ENCODE data around the gene SLC35F3. TPM values are rescaled to one million over a fixed set of nuclear protein-coding genes. Genes with fewer than 3 reads are reported as not detected.
"Not testable (repeated sequence)": the region's sequence is repeated elsewhere in the genome, so short reads cannot be mapped to it uniquely, and the experiment has no call there.

The SLC35F3 gene
- total and polyA plus RNA-seq, 9 of the 15 experiments (the other 6 are each of a cell fraction or from before 2014, with no cell fraction given) = 0.04 to 0.07 (median 0.04) TPM; not detected in 6

DNA sequence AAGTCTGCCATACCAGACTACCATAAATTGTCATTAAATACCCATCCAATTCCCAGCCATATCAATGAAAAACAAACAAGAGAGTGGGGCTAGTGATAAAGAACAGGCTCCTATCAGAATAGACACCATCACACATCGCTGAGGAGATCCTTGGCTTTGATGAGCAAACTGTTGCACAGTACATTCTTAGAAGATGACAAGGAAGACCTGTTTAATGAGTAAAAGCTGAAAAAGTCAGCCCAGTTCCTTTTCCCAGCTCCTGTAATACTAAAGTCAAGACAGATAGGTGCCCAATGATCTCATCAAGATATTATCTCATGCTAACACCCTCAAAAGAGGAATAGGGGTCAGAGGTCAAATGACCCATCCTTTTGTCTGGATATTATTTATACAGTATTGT is 304.3 kb downstream of the SLC35F3 start:
- Histone ChIP-seq H4K20me1 (replicated peaks; ENCODE audit: control insufficient read depth, insufficient read depth, low read length) (no peaks in the 10 kb centered on the region), H3K9me1 (ENCODE audit: control insufficient read depth, insufficient read depth, low read length) (no peaks in the 10 kb centered on the region), H3K4me2 (ENCODE audit: insufficient read depth, low read length) (no peak overlapping the region), H3K36me3 (ENCODE audit: control insufficient read depth, insufficient read depth, low read length) (no peaks in the 10 kb centered on the region), H3K27me3 (ENCODE audit: control insufficient read depth in 2 of 2, insufficient read depth in 2 of 2, low read length in 2 of 2) (peaks cover 7 to 28% of the 10 kb centered on the region in 2 experiments), H3K4me3 (no peak overlapping the region), H3K27ac (ENCODE audit: extremely low read depth, low read depth, low read length) (no peak overlapping the region), H3K79me2 (ENCODE audit: control insufficient read depth, insufficient read depth, low read length) (no peaks in the 10 kb centered on the region), H2AFZ (ENCODE audit: low read depth, low read length) (no peak overlapping the region), H3K9me3 (replicated peaks; ENCODE audit: control insufficient read depth, insufficient read depth, low read depth, low read length) (no peaks in the 10 kb centered on the region), H3K4me1 (replicated peaks in 1 of 2; ENCODE audit: control insufficient read depth in 2 of 2, insufficient read depth in 2 of 2, low read length in 2 of 2) (no peaks in the 10 kb centered on the region; a peak in 1 of 5 replicates), H3K9ac (ENCODE audit: insufficient read depth in 1 of 2, low read depth in 2 of 2, low read length in 2 of 2) (no peak overlapping the region)
- no TSS peak for BruUV-seq (replicated peaks)
- in situ Hi-C loops (cut with MboI) = no loop called here
- intact Hi-C loops (cut with micrococcal nuclease) = no loop called here
- ATAC-seq = no peak
- FAIRE-seq = no peak
- CTCF ChIA-PET (ENCODE audit: low intra/inter-chr PET ratio) = no interaction called here
- WGBS (ENCODE audit: insufficient coverage, low coverage, missing lambda C conversion rate) = 0% methylated on average over 1 of the region's 1 CpG
- TF ChIP-seq FOXA3 (CRISPR knock-in tag; conservative IDR thresholded peaks at IDR 0.05 in 1 of 2, IDR thresholded peaks at IDR 0.05 in 1 of 2) (no peak), NR2C1 (IDR thresholded peaks at IDR 0.05) (0 out of 2 replicates have a peak, but pooled peaks have one; percentile 20), NR2C1 (tag; IDR thresholded peaks at IDR 0.05) (no peak)
- DNase-seq (ENCODE audit: extremely low read depth in 1 of 4, low spot score in 3 of 4) = no peak
- POLR2A ChIA-PET = interaction anchor here (0.6 to 0.7 kb wide), 2 partner anchors 7 to 67 kb away, joined by 3 to 4 read pairs; no protein-coding TSS in a partner anchor

DNA sequence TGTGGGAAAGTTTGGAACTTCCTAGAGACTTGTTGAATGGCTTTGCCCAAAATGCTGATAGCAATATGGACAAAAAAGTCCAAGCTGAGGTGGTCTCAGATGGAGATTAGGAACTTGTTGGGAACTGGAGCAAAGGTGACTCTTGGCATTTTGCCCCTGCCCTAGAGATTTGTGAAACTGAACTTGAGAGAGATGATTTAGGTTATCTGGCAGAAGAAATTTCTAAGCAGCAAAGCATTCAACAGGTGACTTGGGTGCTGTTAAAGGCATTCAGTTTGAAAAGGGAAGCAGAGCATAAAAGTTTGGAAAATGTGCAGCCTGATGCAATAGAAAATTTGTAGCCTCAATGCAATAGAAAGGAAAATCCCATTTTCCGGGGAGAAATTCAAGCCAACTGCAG is 306.0 kb downstream of the SLC35F3 start:
- peaks cover 0 to 13% of the 10 kb centered on the region in 2 experiments; a peak in 1 of 5 replicates for H3K4me1 ChIP-seq (replicated peaks in 1 of 2; ENCODE audit: control insufficient read depth in 2 of 2, insufficient read depth in 2 of 2, low read length in 2 of 2)
- H3K27ac ChIP-seq (ENCODE audit: extremely low read depth, low read depth, low read length); POLR2A ChIA-PET; in situ Hi-C loops (cut with MboI); ATAC-seq; H3K9me3 ChIP-seq (replicated peaks; ENCODE audit: control insufficient read depth, insufficient read depth, low read depth, low read length); H3K4me3 ChIP-seq; DNase-seq (ENCODE audit: extremely low read depth in 1 of 4, low spot score in 3 of 4); BruUV-seq (replicated peaks); H3K4me2 ChIP-seq (ENCODE audit: insufficient read depth, low read length); CTCF ChIA-PET (ENCODE audit: low intra/inter-chr PET ratio); H4K20me1 ChIP-seq (replicated peaks; ENCODE audit: control insufficient read depth, insufficient read depth, low read length); FAIRE-seq; H3K9ac ChIP-seq (ENCODE audit: insufficient read depth in 1 of 2, low read depth in 2 of 2, low read length in 2 of 2); H3K79me2 ChIP-seq (ENCODE audit: control insufficient read depth, insufficient read depth, low read length); H2AFZ ChIP-seq (ENCODE audit: low read depth, low read length); H3K36me3 ChIP-seq (ENCODE audit: control insufficient read depth, insufficient read depth, low read length); H3K9me1 ChIP-seq (ENCODE audit: control insufficient read depth, insufficient read depth, low read length): not testable (repeated sequence)
- intact Hi-C loops (cut with micrococcal nuclease) = loop anchor here (10.0 kb wide), 1 partner anchor 104 kb away; no protein-coding TSS in a partner anchor
- WGBS (ENCODE audit: insufficient coverage, low coverage, missing lambda C conversion rate) = 0% methylated on average over 1 of the region's 1 CpG
- H3K27me3 ChIP-seq (ENCODE audit: control insufficient read depth in 2 of 2, insufficient read depth in 2 of 2, low read length in 2 of 2) = peaks cover 17 to 39% of the 10 kb centered on the region in 2 experiments

Data from K562 (cell line).